Mesodermal cell (in vitro differentiated cells): ENCODE data around the gene SH3PXD2A.
A peak's percentile ranks its signal among the peaks of the same experiment; 100 is the strongest.
"Not testable (repeated sequence)": the region's sequence is repeated elsewhere in the genome, so short reads cannot be mapped to it uniquely, and the experiment has no call there.

Experiments
- H3K27ac ChIP-seq: 2 replicates; pipeline ENCODE4 v1.7.0; 2013; ENCODE audit warnings: mild to moderate bottlenecking, low read depth, low read length, moderate library complexity; ENCODE audit not compliant: severe bottlenecking
- H3K36me3 ChIP-seq: 2 replicates; pipeline ENCODE4 v1.7.1; 2013; ENCODE audit warnings: mild to moderate bottlenecking, low read length, moderate library complexity; ENCODE audit not compliant: control insufficient read depth, insufficient read depth
- H3K4me1 ChIP-seq: one replicate; pipeline ENCODE4 v1.7.1; 2013; ENCODE audit warnings: mild to moderate bottlenecking, low read length; ENCODE audit not compliant: insufficient read depth, control insufficient read depth, poor library complexity, severe bottlenecking
- H3K4me3 ChIP-seq: 2 replicates; pipeline ENCODE4 v1.7.0; 2013; ENCODE audit warnings: low read length, control low read depth, mild to moderate bottlenecking; ENCODE audit not compliant: insufficient read depth, poor library complexity, severe bottlenecking; ENCODE audit errors: extremely low read depth
- H3K9me3 ChIP-seq: 2 replicates; pipeline ENCODE4 v1.7.1; 2013; ENCODE audit warnings: mild to moderate bottlenecking, low read length, moderate library complexity; ENCODE audit not compliant: control insufficient read depth
- WGBS, 2 experiments: methylation state at CpG; one replicate each; pipeline ENCODE4 v1.1.5; 2013; ENCODE audit warnings: missing lambda C conversion rate in 2 of 2; ENCODE audit not compliant: insufficient coverage in 2 of 2; 5-methylcytosine and 5-hydroxymethylcytosine counted together

SH3PXD2A gene

DNA sequence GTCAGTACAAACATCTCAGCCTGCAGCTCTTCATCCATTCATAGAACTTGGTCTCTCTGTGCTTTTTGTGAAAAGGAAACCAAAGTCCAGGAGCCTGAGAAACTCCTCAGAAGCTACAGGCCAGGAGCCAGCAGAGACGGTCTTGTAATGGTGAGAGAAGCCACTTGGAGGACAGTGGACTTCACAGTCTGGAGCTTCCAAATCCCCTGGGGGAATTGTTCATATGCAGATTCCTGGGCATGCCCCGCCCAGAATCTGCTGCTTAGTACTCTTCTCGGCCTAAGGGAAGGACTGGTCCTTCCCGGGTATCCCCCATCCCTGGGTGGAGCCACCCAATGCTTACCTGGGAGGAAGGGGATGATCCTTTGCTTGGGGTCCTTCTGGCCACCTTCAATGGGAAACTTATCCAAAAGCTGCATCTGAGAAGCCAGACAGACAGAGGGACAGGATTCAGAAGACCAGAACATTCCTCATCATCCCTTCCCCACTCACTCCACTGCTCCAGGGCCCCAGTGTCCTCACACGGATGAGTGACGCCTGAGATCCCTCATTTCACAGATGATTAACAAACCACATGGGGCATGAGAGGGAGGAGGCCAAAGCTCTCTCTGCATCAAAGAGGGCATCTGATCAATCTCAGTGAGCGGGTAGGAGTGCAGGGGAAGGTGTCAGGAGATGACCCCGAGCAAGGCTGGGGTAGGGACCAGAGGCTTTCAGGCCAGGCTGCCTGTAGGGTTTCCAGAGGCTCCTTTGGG lies 88.4 kb downstream of the SH3PXD2A start:
- peak overlapping the region; percentile 26 for H3K27ac ChIP-seq
- H3K4me3 ChIP-seq, result no peak overlapping the region
- H3K9me3 ChIP-seq, result no peaks in the 10 kb centered on the region
- H3K36me3 ChIP-seq, result peaks cover 47% of the 10 kb centered on the region
- peaks cover 52% of the 10 kb centered on the region for H3K4me1 ChIP-seq
- WGBS, 2 experiments, result 69 to 73% methylated on average over 3 to 6 of the region's 8 CpGs

DNA sequence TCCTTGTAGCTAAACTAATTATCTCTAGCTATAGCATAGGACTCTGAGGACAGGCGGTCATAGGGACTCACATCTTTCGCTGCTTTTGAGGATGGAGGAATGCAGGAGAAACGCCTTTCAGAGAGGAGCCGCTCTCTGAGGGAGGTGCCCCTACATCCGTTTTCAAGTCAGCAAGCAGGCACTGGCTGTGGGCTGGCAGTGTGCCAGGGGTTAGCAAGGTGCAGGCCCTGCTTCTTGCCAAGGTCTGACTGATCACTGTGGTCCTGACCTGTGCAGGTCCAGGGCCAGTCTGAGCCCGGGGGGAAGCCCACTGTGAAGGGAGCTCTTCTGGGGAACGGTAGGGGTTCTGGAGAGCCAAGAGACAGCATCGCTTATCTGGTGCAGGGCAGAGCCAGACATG lies 89.4 kb downstream of the SH3PXD2A start:
- 88 to 92% methylated on average over 7 to 8 of the region's 8 CpGs for WGBS, 2 experiments
- H3K36me3 ChIP-seq, result peaks cover 51% of the 10 kb centered on the region
- no peaks in the 10 kb centered on the region for H3K9me3 ChIP-seq
- H3K4me3 ChIP-seq, result no peak overlapping the region
- H3K27ac ChIP-seq, result peak overlapping the region; percentile 39
- H3K4me1 ChIP-seq, result peaks cover 48% of the 10 kb centered on the region

DNA sequence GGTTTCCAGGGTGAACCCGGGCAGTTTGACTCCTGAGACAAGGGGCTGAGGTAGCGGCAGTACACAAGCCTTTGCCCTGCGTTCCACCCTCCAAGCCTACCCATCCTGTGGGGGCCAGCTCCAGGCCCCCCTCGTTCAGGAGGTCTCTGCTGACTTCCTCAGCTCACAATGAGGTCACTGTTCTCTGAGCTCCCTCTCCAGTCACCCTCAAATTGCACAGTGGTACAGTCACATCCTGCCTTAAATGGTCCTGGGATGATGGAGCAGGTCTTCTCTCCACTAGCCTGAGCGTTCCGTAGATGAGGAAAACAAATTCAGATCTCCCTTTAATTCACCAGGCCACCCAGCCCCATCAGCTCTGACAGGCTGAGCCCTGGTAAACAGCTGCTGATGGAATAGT lies 90.2 kb downstream of the SH3PXD2A start:
- peaks cover 48% of the 10 kb centered on the region for H3K4me1 ChIP-seq
- H3K27ac ChIP-seq, result peak overlapping the region; percentile 39
- H3K4me3 ChIP-seq, result no peak overlapping the region
- peaks cover 51% of the 10 kb centered on the region for H3K36me3 ChIP-seq
- H3K9me3 ChIP-seq, result no peaks in the 10 kb centered on the region
- WGBS, 2 experiments, result 62 to 71% methylated on average over 4 of the region's 6 CpGs

DNA sequence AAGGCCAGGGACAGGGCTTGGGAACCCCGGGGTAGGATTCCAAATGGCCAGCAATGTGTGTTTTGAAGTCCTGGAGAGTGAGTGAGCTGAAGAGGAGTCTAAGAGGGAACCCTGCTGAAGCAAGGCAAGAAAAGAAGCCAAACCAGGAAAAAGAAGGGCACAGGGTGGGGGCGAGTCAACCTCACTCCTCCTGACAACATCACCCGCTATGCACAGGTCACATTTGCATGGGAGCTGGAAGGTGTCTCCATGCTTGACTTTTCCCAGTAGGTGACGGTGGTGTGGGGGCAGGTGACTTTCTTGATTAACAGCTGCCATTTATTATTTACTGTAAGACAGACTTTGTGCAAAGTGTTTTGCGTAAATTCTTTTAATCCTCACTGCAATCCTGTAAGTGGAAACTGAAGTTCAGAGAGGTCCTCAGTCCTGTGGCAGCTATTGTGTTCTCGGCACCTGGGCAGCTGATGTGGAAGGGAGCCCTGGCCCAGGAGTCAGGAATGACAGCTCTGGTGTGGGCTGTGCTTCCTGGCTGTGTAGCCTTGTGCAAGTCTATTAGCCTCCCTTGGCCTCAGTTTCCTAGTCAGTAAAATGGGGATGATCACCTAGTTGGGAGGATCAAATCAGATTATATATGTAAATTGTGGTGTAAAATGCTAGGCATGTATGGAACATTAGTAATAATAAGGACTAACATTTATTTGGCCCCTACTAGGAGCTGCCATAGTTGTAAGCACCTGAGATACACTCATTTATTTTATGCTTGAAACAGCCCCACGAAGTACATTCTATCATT lies 90.9 kb downstream of the SH3PXD2A start:
- 92 to 100% methylated on average over 4 to 5 of the region's 7 CpGs for WGBS, 2 experiments
- peaks cover 55% of the 10 kb centered on the region for H3K4me1 ChIP-seq
- peaks cover 50% of the 10 kb centered on the region for H3K36me3 ChIP-seq
- no peak overlapping the region for H3K4me3 ChIP-seq
- H3K27ac ChIP-seq, result peak overlapping the region; percentile 61
- H3K9me3 ChIP-seq, result no peaks in the 10 kb centered on the region

DNA sequence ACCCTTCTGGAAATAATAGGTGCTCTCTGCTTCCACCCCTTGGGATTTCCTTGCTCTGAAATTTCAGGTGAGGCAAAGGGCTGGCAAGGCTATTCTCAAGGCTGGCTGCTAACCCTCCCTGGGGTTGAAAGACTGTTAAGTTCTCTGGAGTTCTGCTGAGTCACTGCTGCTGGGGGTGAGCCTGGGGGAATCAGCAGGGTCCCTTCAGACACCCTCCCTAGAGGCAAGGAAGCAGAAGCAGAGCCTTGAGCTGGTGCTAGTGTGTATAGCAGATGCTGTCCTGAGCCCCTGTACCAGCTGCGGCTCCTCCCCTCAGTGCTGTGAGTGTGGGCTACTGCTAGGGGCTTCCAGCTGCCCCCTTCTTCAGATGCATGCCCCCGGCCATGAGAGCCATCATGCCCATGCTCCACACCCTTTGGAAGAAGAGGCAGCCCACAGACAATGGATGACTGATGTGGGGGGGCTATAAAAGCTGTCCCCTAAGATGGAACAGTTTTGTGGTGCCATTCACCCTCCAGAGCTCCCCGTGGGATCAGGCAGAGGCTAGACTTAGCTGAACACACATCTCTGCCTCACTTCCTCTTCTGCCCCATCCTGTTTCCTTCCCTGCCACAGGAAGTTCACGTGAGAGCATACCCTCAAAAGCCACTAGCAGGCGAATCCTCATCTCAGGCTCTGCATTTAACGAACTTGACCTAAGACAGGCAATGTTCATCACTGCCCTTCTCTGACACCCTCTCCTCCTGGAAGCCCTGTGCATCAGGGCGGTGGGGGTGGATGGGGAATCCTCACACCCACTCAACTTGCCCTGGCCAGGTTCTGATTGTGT lies 91.8 kb downstream of the SH3PXD2A start:
- WGBS, 2 experiments, result 76 to 93% methylated on average over 5 to 6 of the region's 7 CpGs
- Histone ChIP-seq H3K4me3 (no peak overlapping the region), H3K4me1 (peaks cover 64% of the 10 kb centered on the region), H3K27ac (peak overlapping the region; percentile 61), H3K36me3 (peaks cover 45% of the 10 kb centered on the region), H3K9me3 (no peaks in the 10 kb centered on the region)

DNA sequence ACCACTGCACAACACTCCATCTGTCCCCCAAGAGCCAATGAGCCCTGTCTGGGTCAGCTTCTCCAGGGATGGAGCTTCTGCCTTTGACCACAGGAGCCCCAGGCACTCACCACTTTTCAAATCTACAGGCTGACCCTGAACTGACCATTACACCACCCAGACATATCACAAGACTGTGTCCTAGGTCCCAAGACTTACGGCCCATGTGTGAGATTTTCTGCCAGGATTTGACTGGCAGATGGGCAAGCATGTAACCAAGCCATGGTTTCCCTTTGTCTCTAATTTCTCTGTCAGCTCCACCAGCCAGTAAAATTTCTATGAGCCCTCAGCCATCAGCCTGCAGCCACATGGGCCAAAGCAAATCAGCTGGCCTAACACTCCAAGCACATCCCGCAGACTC lies 92.5 kb downstream of the SH3PXD2A start:
- WGBS, 2 experiments, result 100% methylated on average over 1 to 2 of the region's 2 CpGs
- Histone ChIP-seq H3K36me3 (peaks cover 45% of the 10 kb centered on the region), H3K4me1 (peaks cover 64% of the 10 kb centered on the region), H3K4me3 (no peak overlapping the region), H3K27ac (peak overlapping the region; percentile 61), H3K9me3 (no peaks in the 10 kb centered on the region)

DNA sequence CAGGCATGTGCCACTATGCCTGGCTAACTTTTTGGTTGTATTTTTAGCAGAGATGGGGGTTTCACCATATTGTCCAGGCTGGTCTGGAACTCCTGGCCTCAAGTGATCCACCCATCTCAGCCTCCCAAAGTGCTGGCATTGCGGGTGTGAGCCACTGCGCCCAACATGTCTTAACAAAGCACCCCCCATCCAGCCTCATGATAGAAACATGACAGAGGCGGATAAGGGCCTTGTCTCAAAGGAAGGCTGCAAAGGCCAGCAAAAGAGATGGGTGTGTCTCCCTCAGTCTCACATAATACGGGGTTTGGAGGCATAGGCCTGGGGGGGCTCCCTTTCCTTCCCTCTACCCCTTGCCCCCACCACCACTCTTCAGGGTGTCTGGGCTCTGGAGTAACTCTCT lies 93.2 kb downstream of the SH3PXD2A start:
- 95 to 100% methylated on average over 3 of the region's 4 CpGs for WGBS, 2 experiments

DNA sequence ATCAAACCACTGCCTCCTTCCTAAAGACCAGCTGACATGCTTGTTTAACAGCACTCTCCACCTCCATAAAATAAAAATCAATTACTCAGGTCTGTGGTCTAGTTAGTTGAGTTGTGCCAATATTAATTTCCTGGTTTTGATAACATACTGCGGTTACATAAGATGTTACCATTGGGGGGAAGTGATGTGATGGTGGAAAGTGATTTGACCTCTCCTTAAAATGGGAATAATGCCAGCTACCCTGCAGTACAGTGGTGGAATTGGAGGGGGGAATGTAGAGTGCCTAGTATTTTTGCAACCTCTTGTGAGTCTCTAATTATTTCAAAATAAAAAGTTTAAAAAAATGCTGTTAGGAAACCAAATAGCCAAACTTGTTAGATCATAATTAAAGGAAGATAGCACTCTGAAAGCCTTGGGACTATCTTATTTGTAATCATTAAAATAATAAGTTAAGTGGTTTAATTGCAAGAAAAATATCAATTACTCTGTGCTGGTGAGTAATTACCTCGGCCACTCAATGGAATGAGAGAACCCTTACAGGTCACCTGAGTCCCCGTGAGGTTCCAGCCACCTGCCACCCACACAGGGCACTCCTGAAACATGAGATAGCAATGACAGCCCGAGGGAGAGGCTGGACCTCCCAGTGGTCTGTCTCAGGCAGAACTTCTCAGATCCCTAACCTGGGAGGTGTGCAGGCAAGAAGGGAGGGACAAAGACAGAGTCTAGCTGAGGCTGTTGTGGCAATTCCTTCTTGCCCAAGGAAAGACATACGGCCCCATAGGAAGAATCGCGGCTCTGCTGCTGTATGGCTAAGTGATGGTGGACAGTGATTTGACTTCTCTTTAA lies 94.1 kb downstream of the SH3PXD2A start:
- no peaks in the 10 kb centered on the region for H3K9me3 ChIP-seq
- WGBS, 2 experiments, result 74 to 81% methylated on average over 5 to 7 of the region's 7 CpGs
- H3K27ac ChIP-seq, result no peak overlapping the region
- peaks cover 68% of the 10 kb centered on the region for H3K4me1 ChIP-seq
- H3K36me3 ChIP-seq, result peaks cover 38% of the 10 kb centered on the region
- no peak overlapping the region for H3K4me3 ChIP-seq

More for the DNA sequence above, 93.2 kb downstream of the SH3PXD2A start:
- Histone ChIP-seq H3K27ac (no peak overlapping the region), H3K9me3 (no peaks in the 10 kb centered on the region), H3K4me3 (no peak overlapping the region), H3K36me3 (peaks cover 45% of the 10 kb centered on the region), H3K4me1 (peaks cover 64% of the 10 kb centered on the region)

DNA sequence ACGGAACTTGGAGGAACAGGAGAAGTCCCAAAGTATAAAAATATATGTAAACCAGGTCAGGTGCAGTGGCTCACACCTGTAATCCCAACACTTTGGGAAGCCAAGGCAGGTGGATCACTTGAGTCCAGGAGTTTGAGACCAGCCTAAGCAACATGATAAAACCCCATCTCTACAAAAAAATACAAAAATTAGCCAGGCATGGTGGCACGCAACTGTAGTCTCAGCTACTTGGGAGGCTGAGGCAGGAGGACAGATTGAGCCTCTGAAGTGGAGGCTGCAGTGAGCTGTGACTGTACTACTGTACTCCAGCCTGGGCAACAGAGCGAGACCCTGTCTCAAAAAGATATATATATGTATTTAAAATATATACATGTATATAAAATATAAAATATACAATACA lies 95.1 kb downstream of the SH3PXD2A start:
- not testable (repeated sequence) for H3K4me3 ChIP-seq, H3K9me3 ChIP-seq, H3K27ac ChIP-seq
- Histone ChIP-seq H3K36me3 (peaks cover 41% of the 10 kb centered on the region), H3K4me1 (peaks cover 62% of the 10 kb centered on the region)
- 90 to 100% methylated on average over 1 to 2 of the region's 3 CpGs for WGBS, 2 experiments
